Activated CD4-positive, CD25-positive, alpha-beta regulatory T cell treated with anti-CD3 and anti-CD28 coated beads, Interleukin-2, amount 50 U/mL, for 24 hours (primary cell): ENCODE data around the gene SLC13A3.

Source experiments
- ATAC-seq, 2 donors: fragments of 150-1000 bp; cut with Tn5 transposase; one replicate each; pipeline ENCODE4 v1.10.0; 2021; ENCODE audit warnings: mild to moderate bottlenecking in 1 of 2, moderate library complexity in 1 of 2

Gene SLC13A3

DNA sequence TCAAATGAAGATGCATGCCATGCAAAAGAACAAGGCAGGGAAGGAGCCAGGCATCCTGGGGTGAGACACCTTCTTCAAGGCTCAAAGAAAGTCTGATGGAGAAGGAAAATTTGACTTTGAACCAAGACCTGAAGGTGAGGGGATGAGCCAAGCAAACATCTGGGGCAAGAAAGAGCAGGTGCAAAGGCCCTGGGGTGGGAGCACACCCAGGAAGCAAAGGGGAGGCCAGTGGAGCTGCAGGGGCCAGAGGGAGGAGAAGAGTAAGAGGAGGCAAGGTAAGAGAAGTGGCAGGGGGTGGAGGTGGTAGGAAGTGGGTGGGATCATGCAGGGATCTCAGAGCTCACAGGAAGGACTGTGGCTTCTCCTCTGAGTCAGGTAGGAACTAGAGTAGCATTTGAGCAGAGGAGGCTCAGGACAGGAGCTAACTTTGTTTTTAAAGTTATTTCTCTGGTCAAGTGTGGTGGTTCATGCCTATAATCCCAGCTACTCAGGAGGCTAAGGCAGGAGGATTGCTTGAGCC is 49.6 kb downstream of the SLC13A3 start:
- no peak for ATAC-seq

DNA sequence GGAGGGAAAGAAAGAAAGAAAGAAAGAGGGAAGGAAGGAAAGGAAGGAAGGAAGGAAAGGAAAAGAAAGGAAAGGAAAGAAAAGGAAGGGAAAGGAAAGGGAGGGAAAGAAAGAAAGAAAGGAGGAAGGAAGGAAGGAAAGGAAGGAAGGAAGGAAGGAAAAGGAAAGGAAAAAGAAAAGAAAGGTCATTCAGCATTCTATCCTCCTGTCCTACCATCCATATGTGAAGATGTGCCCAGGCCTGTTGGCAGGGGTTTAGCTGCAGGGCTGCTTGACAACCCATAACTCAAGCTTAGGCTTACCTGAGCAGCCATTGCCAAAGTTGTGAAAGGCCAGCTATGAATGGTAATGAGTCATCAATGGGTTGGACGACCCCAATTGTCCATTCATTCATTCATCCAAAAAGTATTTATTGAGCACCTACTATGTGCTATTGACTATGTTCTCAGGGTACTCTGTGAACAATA is 50.9 kb downstream of the SLC13A3 start:
- no peak for ATAC-seq

DNA sequence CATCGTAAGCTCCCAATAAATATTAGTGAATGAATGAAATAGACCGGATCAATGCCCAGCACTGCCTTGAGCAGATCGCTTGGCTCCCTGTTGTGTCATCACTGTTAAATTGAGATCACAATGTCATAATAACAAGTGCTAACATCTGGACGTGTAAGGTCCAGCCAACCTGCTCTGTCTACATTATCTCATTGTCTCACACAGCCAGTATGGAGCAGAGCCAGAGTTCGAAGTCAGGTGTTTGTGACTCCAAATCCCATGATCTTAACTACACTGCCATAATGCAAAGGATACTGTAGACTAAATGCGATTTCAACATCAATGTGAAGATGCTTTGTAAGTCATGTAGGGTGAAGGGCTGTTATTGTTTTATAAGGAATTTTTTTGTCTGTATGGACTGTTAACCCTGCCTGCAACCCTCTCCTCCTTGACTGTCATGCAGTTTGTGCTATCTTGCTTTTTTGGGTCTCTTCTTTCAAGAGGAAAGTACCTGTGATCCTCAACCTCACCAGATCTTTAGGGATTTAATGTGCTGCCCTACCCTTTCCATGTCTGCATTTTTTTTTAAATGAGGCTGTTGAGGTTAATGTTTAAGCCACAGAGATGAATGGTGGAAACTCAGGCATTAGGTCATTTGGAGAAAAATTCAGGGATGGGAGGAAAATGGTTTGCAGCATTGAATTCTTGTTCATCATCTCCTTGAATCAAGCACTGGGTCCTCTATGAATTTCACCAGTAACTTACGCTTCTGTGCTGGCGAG is 51.9 kb downstream of the SLC13A3 start:
- ATAC-seq: no peak

- ATAC-seq: no peak
Observed at GRCh38 chr20:46595933-46596332, 55.3 kb downstream of the SLC13A3 start.

GRCh38 chr20:46594725-46595124 is 56.5 kb downstream of the SLC13A3 start:
- no peak for ATAC-seq

GRCh38 chr20:46592580-46593362 is 58.5 kb downstream of the SLC13A3 start:
- no peak for ATAC-seq

- ATAC-seq: no peak
Observed at GRCh38 chr20:46590443-46590842, 60.8 kb downstream of the SLC13A3 start.

- ATAC-seq: no peak
Observed at GRCh38 chr20:46588532-46589511, 62.4 kb downstream of the SLC13A3 start.

DNA sequence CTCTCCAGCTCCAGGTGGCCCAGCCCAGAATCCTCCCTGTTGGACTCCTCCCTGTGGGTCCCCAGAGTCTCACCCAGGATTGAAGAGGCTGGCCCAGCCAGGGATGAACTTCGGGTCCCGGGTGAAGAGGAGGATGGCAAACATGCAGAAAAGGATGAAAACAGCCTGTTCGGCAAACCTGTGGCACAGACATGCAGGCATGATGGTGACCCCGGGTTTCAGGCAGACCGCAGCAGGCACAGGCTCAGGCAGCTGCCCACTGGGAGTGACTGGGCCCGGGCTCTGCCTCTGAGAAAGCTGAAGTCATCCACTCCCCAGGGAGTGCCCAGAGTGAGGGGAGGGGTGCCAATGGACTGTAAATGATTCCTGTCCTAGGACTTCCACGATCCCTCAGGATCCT is 63.3 kb downstream of the SLC13A3 start:
- ATAC-seq: no peak

DNA sequence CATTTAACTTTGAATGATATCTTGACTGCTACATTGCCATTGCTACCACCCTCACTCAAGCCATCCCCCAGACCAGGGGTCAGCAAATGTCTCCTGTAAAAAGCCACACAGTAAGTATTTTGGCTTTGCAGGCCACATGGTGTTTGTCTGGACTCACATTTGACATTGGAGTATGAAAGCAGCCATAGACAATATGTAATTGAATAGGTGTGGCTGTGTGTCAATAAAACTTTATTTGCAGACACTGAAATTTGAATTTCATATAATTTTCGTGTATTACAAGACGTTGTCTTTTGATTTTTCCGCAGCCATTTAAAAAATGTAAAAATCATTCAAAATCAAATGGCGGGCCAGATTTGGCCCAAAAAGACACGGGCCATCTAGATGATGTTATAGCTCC is 64.5 kb downstream of the SLC13A3 start:
- no peak for ATAC-seq

DNA sequence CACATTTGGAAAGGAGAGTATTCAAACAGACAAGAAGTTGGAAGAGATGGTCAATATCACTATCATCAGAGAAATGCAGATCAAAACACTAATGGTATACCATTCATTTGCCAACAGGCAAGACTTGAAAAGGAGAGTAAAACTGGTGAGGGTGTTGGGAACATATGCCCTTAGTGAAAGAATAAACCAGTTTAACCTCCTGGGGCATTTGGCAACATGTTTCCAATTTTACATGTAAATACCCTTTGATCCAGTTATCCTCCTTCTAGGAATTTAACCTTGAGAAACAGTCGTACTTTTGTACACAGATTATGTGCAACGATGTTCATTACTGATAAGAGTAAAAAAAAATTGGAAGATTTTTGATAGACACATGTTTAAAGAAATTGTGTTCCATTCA is 66.8 kb downstream of the SLC13A3 start:
- ATAC-seq: no peak

DNA sequence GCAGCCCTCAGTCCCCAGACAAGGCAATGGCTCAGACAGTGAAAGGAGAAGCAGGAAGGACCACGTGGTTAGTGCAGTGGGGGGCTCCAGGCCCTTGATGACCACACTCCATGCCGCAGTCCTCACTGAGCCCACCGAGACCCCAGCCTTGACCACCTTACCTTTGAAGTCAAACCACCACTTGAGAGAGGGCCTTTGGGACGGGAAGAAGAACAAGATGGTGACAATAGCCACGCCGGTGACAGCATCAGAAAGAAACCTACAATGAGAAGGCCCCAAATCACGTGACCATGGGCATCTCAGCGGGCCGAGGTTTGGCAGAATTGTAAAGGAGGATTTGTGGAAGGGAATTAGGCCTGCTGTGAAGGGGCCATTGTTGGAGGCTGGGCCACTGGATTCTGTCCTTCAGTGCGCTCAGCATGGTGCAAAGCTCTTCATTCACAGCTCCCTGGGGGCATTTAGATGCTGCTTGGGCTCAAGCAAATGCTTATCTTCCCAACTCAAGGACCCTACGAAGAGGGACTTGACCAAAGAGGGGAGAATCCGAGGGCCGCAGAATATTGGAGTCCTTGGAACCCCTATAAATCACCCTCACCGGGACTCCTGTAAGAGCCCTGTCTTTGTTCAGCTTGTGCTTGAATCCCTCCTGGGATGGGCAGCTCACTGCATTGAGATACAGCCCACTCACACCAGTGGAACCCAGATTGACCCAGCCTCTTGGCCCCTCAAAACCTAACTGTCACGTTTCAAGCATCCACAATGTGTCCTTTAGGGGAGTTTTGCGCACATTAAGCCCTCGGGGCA is 67.6 kb downstream of the SLC13A3 start:
- no peak for ATAC-seq

- no peak for ATAC-seq
Observed at GRCh38 chr20:46582648-46583047, 68.6 kb downstream of the SLC13A3 start.

DNA sequence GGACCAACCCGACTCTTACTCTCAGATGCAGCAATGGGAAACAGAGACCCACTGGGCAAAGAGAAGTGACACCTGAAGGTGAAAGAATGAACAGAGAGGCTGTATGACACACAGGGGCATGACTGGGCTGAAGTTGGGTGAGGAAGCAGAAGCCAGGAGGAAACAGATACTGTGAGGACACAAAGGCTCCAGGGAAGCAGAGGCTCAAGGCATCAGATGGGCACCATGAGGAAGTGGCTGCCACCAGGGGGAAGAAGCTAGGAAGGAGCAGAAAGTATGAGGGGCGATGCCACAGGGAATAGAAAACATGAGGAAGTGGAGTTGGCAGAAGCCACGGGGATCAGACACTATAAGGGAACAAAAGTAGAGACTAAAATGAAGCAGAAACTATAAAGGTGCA is 69.9 kb downstream of the SLC13A3 start:
- no peak for ATAC-seq

DNA sequence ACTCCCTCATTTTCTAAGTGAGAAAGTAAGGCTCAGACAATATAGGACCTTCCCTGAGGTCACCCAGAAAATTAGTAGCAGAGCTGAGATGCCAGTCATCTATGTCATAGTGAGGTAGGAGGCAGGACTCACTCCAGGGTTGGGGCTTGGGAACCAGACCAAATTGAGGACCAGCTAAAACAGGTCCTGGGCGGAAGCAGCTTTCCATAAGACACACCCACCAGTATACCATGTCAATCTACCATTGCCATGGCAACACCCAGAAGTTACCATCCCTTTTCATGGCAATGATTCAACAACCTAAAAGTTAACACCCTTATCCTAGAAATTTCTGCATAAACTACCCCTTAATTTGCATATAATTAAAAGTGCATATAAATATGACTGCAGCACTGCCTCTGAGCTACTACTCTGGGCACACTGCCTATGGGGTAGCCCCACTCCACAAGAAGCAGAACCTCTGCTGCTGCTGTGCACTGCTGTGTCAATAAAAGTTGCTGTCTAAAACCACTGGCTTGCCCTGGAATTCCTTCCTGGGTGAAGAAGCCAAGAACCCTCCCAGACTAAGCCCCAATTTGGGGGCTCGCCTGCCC is 70.5 kb downstream of the SLC13A3 start:
- ATAC-seq: no peak

GRCh38 chr20:46578745-46579144 is 72.5 kb downstream of the SLC13A3 start:
- no peak for ATAC-seq

- no peak for ATAC-seq
Observed at GRCh38 chr20:46576774-46577395, 74.4 kb downstream of the SLC13A3 start.

DNA sequence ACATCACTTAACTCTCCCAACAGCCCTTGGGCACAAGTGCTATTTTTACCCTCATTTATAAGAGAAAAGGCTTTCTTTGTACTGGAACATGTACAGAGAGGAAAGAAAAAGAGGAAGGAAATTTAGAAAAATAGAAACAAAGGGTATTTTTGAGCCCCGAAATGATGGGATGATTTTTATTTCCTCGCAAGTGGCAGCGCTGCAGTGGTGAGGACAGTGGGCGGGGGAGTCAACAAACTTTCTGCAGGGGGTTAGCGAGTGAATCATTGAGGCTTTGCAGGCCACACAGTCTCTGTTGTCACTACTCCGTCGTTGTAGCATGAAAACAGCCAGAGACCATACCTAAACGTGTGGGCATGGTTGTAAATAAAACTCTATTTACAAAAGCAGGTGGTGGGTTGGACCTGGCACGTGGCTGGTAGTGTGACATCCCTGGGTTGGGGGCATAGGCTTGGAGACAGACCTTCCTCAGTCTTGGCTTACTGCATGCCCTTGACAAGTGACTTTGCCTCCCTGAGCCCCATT is 75.3 kb downstream of the SLC13A3 start:
- ATAC-seq: no peak

DNA sequence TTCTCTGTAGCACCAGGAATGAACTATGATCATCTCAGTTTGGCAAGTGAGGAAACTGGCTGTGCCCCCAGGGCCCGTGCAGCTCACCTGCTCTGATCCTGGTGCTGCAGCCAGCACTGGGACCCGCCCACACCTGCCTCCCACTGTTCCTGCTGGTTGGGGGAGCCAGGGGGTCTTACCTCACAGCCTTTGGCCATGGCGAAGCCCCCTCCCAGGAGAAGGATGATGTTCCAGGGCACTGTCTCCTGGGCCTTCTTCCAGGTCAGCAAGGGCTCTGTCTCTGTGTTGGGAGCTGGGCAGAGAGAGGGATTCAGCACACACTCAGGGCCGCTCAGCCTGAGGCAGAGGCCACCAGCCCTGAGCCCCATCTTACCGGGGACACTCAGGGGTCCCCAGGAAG is 75.9 kb downstream of the SLC13A3 start:
- no peak for ATAC-seq

GRCh38 chr20:46573788-46574584 is 77.3 kb downstream of the SLC13A3 start:
- no peak for ATAC-seq
